HCT116 (cell line): ENCODE results near the gene KIRREL1. TPM values are rescaled to one million over a fixed set of nuclear protein-coding genes. Genes with fewer than 3 reads are reported as not detected.
A peak's percentile ranks its signal among the peaks of the same experiment; 100 is the strongest.

Experiments
- ATAC-seq: fragments of 200-7000 bp; cut with Tn5 transposase; 2 replicates; pipeline ENCODE4 v1.9.1; 2020; ENCODE audit warnings: mild to moderate bottlenecking, moderate library complexity
- BruUV-seq: library from RNA; stranded (reverse); fragments of 400-500 nt; replicated peaks from 2 replicates; lab custom pipeline; 2021; lab: Mats Ljungman, UMichigan
- CTCF ChIA-PET: fragments of 300-600 bp; sonication (Branson Sonifier 250); formaldehyde crosslinking; loops from one replicate; lab custom pipeline; 2021; ENCODE audit warnings: antibody characterized with exemption; lab: Charles Lee
- POLR2A ChIA-PET: fragments of 300-600, 350-600 bp; sonication (Branson Sonifier 250); formaldehyde crosslinking; loops from one replicate; lab custom pipeline; 2021; ENCODE audit warnings: antibody characterized with exemption; lab: Charles Lee
- RAD21 ChIA-PET, 2 experiments: fragments of 300-600 bp; sonication (Branson Sonifier 250); formaldehyde crosslinking; loops; one replicate each; lab custom pipeline; 2023; ENCODE audit warnings: low total read pairs in 2 of 2; ENCODE audit not compliant: uncharacterized antibody in 2 of 2, unreplicated experiment in 2 of 2, low non-redundant PET in 1 of 2; lab: Charles Lee
- DNase-seq: peaks from one replicate; pipeline ENCODE4 v3.0.0-alpha.2; 2010; ENCODE audit warnings: low read depth, low spot score
- H2AFZ ChIP-seq: fragments of 200-600 bp; shearing (Covaris generic), sonication (generic); 2 replicates; pipeline ENCODE4 v1.6.1; 2017; ENCODE audit warnings: low read depth, mixed run types, mixed read lengths, antibody characterized with exemption, low read length; ENCODE audit not compliant: poor library complexity, severe bottlenecking
- H3K27ac ChIP-seq: 2 replicates; pipeline ENCODE4 v1.5.1; 2012; ENCODE audit warnings: low read depth, low read length
- H3K27me3 ChIP-seq: fragments of 200-600 bp; sonication (generic); 2 replicates; pipeline ENCODE4 v1.6.1; 2016; ENCODE audit warnings: mixed run types, low read length, mixed read lengths; ENCODE audit not compliant: insufficient read depth
- H3K36me3 ChIP-seq, 2 experiments: fragments of 200-500 bp in 1 of 2; fragments of 200-600 bp in 1 of 2; sonication (Bioruptor generic) in 1 of 2; sonication (generic) in 1 of 2; 2 replicates each; pipeline versions ENCODE4 v1.5.1 to v1.6.1; 2014 to 2016; ENCODE audit warnings: low read length in 2 of 2, inconsistent platforms in 1 of 2, mixed read lengths in 1 of 2, mixed run types in 1 of 2; ENCODE audit not compliant: insufficient read depth in 2 of 2, control insufficient read depth in 1 of 2
- H3K4me1 ChIP-seq, 2 experiments: fragments of 200-600 bp in 1 of 2; sonication (generic) in 1 of 2; 2 replicates each; pipeline versions ENCODE4 v1.5.1 to v1.6.1; 2012 to 2017; ENCODE audit warnings: low read length in 2 of 2, inconsistent platforms in 1 of 2, mild to moderate bottlenecking in 1 of 2, mixed read lengths in 1 of 2, mixed run types in 1 of 2, moderate library complexity in 1 of 2; ENCODE audit not compliant: insufficient read depth in 2 of 2, control insufficient read depth in 1 of 2
- H3K4me2 ChIP-seq: fragments of 200-600 bp; sonication (generic); 2 replicates; pipeline ENCODE4 v1.6.1; 2017; ENCODE audit warnings: mixed run types, low read length, mixed read lengths
- H3K4me3 ChIP-seq, 2 experiments: fragments of 200-600 bp in 1 of 2; sonication (generic) in 1 of 2; replicated peaks in 1 of 2; 2 replicates each; pipeline ENCODE4 v1.5.1; 2011 to 2016; ENCODE audit warnings: low read length in 2 of 2, control low read depth in 1 of 2, low read depth in 1 of 2, mild to moderate bottlenecking in 1 of 2, mixed read lengths in 1 of 2, mixed run types in 1 of 2
- H3K79me2 ChIP-seq: fragments of 200-600 bp; sonication (generic); 2 replicates; pipeline ENCODE4 v1.6.1; 2017; ENCODE audit warnings: mild to moderate bottlenecking, mixed run types, low read length, moderate library complexity, mixed read lengths; ENCODE audit not compliant: insufficient read depth
- H3K9ac ChIP-seq: fragments of 200-600 bp; sonication (generic); 2 replicates; pipeline ENCODE4 v1.6.1; 2016; ENCODE audit warnings: low read length, mixed read lengths
- H3K9me2 ChIP-seq: fragments of 200-600 bp; sonication (generic), shearing (Covaris generic); 2 replicates; pipeline ENCODE4 v1.6.1; 2017; ENCODE audit warnings: mixed run types, mild to moderate bottlenecking, moderate library complexity; ENCODE audit not compliant: insufficient read depth
- H3K9me3 ChIP-seq, 2 experiments: fragments of 200-500 bp in 1 of 2; fragments of 200-600 bp in 1 of 2; sonication (Bioruptor generic) in 1 of 2; sonication (generic) in 1 of 2; 2 replicates each; pipeline ENCODE4 v1.6.1; 2014 to 2017; ENCODE audit warnings: low read length in 2 of 2, mixed read lengths in 2 of 2, inconsistent platforms in 1 of 2, low read depth in 1 of 2, mild to moderate bottlenecking in 1 of 2, mixed run types in 1 of 2, moderate library complexity in 1 of 2; ENCODE audit not compliant: control insufficient read depth in 1 of 2, insufficient read depth in 1 of 2
- H4K20me1 ChIP-seq: fragments of 200-600 bp; sonication (generic), shearing (Covaris generic); 2 replicates; pipeline ENCODE4 v1.6.1; 2017; ENCODE audit warnings: mixed run types, mild to moderate bottlenecking, moderate library complexity; ENCODE audit not compliant: insufficient read depth
- CBX3 ChIP-seq: IDR thresholded peaks from 2 replicates; pipeline ENCODE4 v1.6.1; 2012; ENCODE audit warnings: low read depth
- CEBPB ChIP-seq: IDR thresholded peaks from 2 replicates; pipeline ENCODE4 v1.6.1; 2012; ENCODE audit warnings: low read depth
- ELF1 ChIP-seq: IDR thresholded peaks from 2 replicates; pipeline ENCODE4 v1.6.1; 2012; ENCODE audit warnings: low read depth, borderline replicate concordance
- EZH2 ChIP-seq: fragments of 200-600 bp; sonication (generic); IDR thresholded peaks from 2 replicates; pipeline ENCODE4 v1.6.1; 2017; ENCODE audit warnings: antibody characterized with exemption, mixed run types
- EZH2phosphoT487 ChIP-seq: fragments of 200-600 bp; IDR thresholded peaks from 2 replicates; pipeline ENCODE4 v1.6.1; 2018; ENCODE audit warnings: antibody characterized with exemption, borderline replicate concordance
- JUND ChIP-seq: IDR thresholded peaks from 2 replicates; pipeline ENCODE4 v1.6.1; 2012
- MAX ChIP-seq: IDR thresholded peaks from 2 replicates; pipeline ENCODE4 v1.6.1; 2012
- POLR2AphosphoS5 ChIP-seq: IDR thresholded peaks from 2 replicates; pipeline ENCODE4 v1.6.1; 2011; ENCODE audit warnings: mild to moderate bottlenecking, low read depth, low read length, moderate library complexity
- REST ChIP-seq: IDR thresholded peaks from 2 replicates; pipeline ENCODE4 v1.6.1; 2012; ENCODE audit warnings: low read depth
- SIN3A ChIP-seq: IDR thresholded peaks from 2 replicates; pipeline ENCODE4 v1.6.1; 2012; ENCODE audit warnings: low read depth
- YY1 ChIP-seq: IDR thresholded peaks from 2 replicates; pipeline ENCODE4 v1.6.1; 2011; ENCODE audit warnings: low read length, low read depth, moderate library complexity, mild to moderate bottlenecking; ENCODE audit not compliant: insufficient replicate concordance; ENCODE audit errors: extremely low read depth
- ZBTB33 ChIP-seq: IDR thresholded peaks from 2 replicates; pipeline ENCODE4 v1.6.1; 2011; ENCODE audit warnings: mild to moderate bottlenecking, low read length, moderate library complexity; ENCODE audit not compliant: insufficient replicate concordance; ENCODE audit errors: extremely low read depth
- ZFX ChIP-seq: fragments of 450-650 bp; IDR thresholded peaks from 2 replicates; pipeline ENCODE4 v1.6.1; 2017
- intact Hi-C: fragments of 100-400 bp; cut with micrococcal nuclease; formaldehyde crosslinking; loops from 2 replicates; pipeline ENCODE4 v1.10.0; 2022
- total RNA-seq: library from RNA; stranded (reverse); gene quantifications from one replicate; pipeline ENCODE4 v1.2.1, GENCODE V29; 2021; ENCODE audit not compliant: unreplicated experiment
- TF ChIP-seq, protein P1 (sequence below), 3 experiments: fragments of 200-600 bp in 1 of 3; sonication (generic) in 1 of 3; IDR thresholded peaks in 2 of 3; conservative IDR thresholded peaks in 1 of 3; 2 replicates each; pipeline ENCODE4 v1.5.1; 2012 to 2017; ENCODE audit warnings: low read depth in 2 of 3, low read length in 2 of 3, antibody characterized with exemption in 1 of 3, borderline replicate concordance in 1 of 3, control low read depth in 1 of 3, mild to moderate bottlenecking in 1 of 3, mixed read lengths in 1 of 3, mixed run types in 1 of 3, moderate library complexity in 1 of 3; ENCODE audit not compliant: insufficient read depth in 1 of 3

KIRREL1 gene
- total RNA-seq, 1 experiment from 2014 or later: 20.0 TPM

DNA sequence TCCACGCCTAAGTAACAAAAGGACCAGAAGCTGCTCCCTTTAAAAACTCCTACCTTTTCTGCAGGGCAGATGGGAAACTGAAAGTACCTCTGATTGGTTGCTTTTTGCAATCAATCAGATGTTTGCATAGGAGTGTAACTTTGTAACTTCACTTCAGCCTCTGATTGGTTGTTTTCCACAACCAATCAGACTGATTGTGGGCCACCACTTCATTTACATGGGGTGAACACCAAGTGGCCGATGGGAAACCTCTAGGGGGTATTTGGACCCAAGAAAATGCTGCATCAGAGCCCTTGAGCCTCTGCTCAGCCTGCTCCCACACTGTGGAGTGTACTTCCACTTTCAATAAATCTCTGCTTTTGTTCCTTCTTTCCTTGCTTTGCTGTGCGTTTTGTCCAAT, 154.4 kb downstream of the KIRREL1 start:
- no peak for DNase-seq
- H3K4me2 ChIP-seq: no peak overlapping the region
- H3K4me3 ChIP-seq: no peak overlapping the region
- H3K79me2 ChIP-seq: no peaks in the 10 kb centered on the region
- H3K9me2 ChIP-seq: no peaks in the 10 kb centered on the region
- H3K27me3 ChIP-seq: no peaks in the 10 kb centered on the region
- no peak overlapping the region for H2AFZ ChIP-seq
- BruUV-seq: no TSS peak
- no peak for ATAC-seq
- POLR2A ChIA-PET: no interaction called here
- no peaks in the 10 kb centered on the region for H3K36me3 ChIP-seq
- H3K4me1 ChIP-seq: peaks cover 3 to 17% of the 10 kb centered on the region in 2 experiments; a peak in 3 of 4 replicates
- CTCF ChIA-PET: no interaction called here
- no peak for TF ChIP-seq SIN3A
- TF ChIP-seq EZH2: no peak
- no peak for TF ChIP-seq EZH2phosphoT487
- no peak for TF ChIP-seq CBX3
- no peak for TF ChIP-seq ZFX
- no peak for TF ChIP-seq JUND
- TF ChIP-seq CEBPB: no peak
- no peak for TF ChIP-seq MAX
- TF ChIP-seq, all 23 proteins: peak for 0
- no peaks in the 10 kb centered on the region for H4K20me1 ChIP-seq
- no peak overlapping the region for H3K9ac ChIP-seq
- RAD21 ChIA-PET: no interaction called here
- intact Hi-C loops: no loop called here
- no peaks in the 10 kb centered on the region for H3K9me3 ChIP-seq
- no peak overlapping the region for H3K27ac ChIP-seq

DNA sequence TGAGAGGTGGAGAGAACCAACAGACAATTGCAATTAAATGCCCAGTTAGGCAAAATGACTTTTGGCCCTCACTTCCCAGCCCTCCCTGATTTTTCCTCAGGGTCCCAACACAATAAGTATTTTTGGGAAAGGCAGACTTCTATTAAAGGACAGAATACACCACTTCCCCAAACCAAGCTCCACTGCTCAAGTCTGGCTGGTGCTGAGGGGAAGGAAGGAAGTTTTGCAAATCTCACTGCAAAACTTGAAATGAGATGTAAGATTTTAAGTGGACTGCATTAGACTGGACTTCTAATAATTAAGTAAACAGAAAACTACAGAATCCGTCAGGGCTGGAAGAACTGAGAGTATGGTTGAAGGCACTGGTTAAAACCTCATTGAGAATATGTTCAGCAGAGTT, 155.0 kb downstream of the KIRREL1 start:
- Histone ChIP-seq H3K4me3 (no peak overlapping the region), H3K9me2 (no peaks in the 10 kb centered on the region), H3K27me3 (peaks cover 1% of the 10 kb centered on the region; the same call in 1 of the 2 replicates), H4K20me1 (no peaks in the 10 kb centered on the region), H3K4me1 (peaks cover 3 to 17% of the 10 kb centered on the region in 2 experiments; a peak in 3 of 4 replicates), H3K79me2 (no peaks in the 10 kb centered on the region), H3K9ac (no peak overlapping the region), H3K36me3 (no peaks in the 10 kb centered on the region), H3K9me3 (no peaks in the 10 kb centered on the region), H3K4me2 (peak overlapping the region; percentile 79; the same call in 1 of the 2 replicates), H2AFZ (no peak overlapping the region), H3K27ac (no peak overlapping the region)
- RAD21 ChIA-PET: no interaction called here
- no peak for ATAC-seq
- POLR2A ChIA-PET: no interaction called here
- intact Hi-C loops: no loop called here
- DNase-seq: no peak
- CTCF ChIA-PET: no interaction called here
- no TSS peak for BruUV-seq
- TF ChIP-seq ZBTB33: no peak
- no peak for TF ChIP-seq YY1
- TF ChIP-seq, protein P1, sequence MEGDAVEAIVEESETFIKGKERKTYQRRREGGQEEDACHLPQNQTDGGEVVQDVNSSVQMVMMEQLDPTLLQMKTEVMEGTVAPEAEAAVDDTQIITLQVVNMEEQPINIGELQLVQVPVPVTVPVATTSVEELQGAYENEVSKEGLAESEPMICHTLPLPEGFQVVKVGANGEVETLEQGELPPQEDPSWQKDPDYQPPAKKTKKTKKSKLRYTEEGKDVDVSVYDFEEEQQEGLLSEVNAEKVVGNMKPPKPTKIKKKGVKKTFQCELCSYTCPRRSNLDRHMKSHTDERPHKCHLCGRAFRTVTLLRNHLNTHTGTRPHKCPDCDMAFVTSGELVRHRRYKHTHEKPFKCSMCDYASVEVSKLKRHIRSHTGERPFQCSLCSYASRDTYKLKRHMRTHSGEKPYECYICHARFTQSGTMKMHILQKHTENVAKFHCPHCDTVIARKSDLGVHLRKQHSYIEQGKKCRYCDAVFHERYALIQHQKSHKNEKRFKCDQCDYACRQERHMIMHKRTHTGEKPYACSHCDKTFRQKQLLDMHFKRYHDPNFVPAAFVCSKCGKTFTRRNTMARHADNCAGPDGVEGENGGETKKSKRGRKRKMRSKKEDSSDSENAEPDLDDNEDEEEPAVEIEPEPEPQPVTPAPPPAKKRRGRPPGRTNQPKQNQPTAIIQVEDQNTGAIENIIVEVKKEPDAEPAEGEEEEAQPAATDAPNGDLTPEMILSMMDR (IDR thresholded peaks at IDR 0.05 in 2 of 3, conservative IDR thresholded peaks at IDR 0.05 in 1 of 3; ENCODE audit: borderline replicate concordance in 1 of 3, insufficient read depth in 1 of 3, low read depth in 2 of 3, low read length in 2 of 3): no peak
- TF ChIP-seq ELF1: no peak
- TF ChIP-seq SIN3A: no peak
- no peak for TF ChIP-seq REST
- TF ChIP-seq POLR2AphosphoS5: no peak
